Measurements from ENCODE around the gene CFAP45. TPM values are rescaled to one million over a fixed set of nuclear protein-coding genes. Genes with fewer than 3 reads are reported as not detected.

The CFAP45 gene
- total RNA-seq, 1 donor from 2014 or later: not detected

DNA sequence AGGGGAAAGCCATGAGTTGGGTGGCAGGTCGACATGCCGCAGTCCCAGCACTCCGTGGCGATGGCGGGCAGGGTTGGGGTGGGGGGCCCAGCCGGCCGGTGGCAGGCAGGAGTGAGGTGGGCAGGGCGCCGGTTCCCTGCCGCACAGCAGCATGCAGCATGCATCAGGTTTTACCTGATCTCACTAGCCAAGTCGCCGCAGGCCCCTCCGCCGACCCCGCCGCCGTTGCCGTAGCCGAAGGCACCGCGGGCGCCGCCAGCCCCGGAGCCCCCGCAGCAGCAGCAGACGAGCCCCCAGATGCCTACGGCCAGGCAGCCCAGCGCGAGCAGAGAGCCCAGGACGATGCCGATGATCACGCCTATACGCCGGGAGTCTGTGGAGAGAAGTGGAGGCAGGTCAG, 44.3 kb downstream of the CFAP45 start:
- DNase-seq (ENCODE audit: low read depth, low spot score): no peak
- peaks cover 85% of the 10 kb centered on the region for H3K27me3 Mint-ChIP-seq (ENCODE audit: low read depth)
- TF ChIP-seq CTCF (conservative IDR thresholded peaks at IDR 0.05): no peak
- H3K4me1 Mint-ChIP-seq: peaks cover 11% of the 10 kb centered on the region
- no peak overlapping the region for H3K27ac Mint-ChIP-seq (ENCODE audit: unreplicated experiment)
- H3K9me3 Mint-ChIP-seq: no peaks in the 10 kb centered on the region
- no peaks in the 10 kb centered on the region for H3K36me3 Mint-ChIP-seq (ENCODE audit: low read depth)
- H3K4me3 Mint-ChIP-seq: no peak overlapping the region

- peak; percentile 46 for DNase-seq (ENCODE audit: low read depth, low spot score)
- Mint-ChIP-seq H3K4me3 (peak overlapping the region; percentile 54), H3K27me3 (ENCODE audit: low read depth) (peaks cover 88% of the 10 kb centered on the region), H3K9me3 (no peaks in the 10 kb centered on the region), H3K36me3 (ENCODE audit: low read depth) (no peaks in the 10 kb centered on the region), H3K27ac (ENCODE audit: unreplicated experiment) (no peak overlapping the region), H3K4me1 (peaks cover 11% of the 10 kb centered on the region)
- peak; percentile 24 for TF ChIP-seq CTCF (conservative IDR thresholded peaks at IDR 0.05)
These were observed 45.2 kb downstream of the CFAP45 start for GRCh38 chr1:159854693-159855192.

DNA sequence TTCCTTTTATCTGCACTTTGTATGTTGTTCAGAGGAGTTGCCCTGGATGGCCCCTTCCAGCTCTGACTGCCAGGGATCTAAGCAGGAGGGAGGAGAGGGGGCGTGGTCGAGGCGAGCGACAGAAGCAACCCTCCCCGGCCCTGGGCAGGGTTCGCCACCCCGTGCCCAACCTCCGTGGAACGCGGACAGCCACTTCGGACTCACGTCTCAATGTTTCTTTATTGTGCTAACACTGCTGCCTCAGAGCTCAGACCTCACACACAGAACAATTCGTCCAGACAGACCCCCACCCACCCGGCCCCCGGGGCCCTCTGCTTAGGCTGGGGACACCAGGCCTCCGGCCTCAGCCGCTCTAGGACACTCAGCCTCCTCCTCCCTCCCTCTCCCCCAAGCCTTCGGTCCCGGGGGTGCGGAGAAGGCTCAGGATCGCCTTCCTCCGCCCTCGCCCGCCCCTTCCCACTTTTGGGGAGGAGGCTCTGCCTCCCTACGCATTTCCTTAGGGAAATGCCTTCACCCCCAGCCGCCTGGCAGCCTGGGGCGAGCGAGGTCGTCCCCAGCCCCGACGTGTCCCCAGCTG, 45.8 kb downstream of the CFAP45 start:
- no peak for TF ChIP-seq CTCF (conservative IDR thresholded peaks at IDR 0.05)
- Mint-ChIP-seq H3K36me3 (ENCODE audit: low read depth) (no peaks in the 10 kb centered on the region), H3K4me3 (peak overlapping the region; percentile 75), H3K9me3 (no peaks in the 10 kb centered on the region), H3K27me3 (ENCODE audit: low read depth) (peaks cover 89% of the 10 kb centered on the region), H3K27ac (ENCODE audit: unreplicated experiment) (no peak overlapping the region), H3K4me1 (peaks cover 11% of the 10 kb centered on the region)
- peak; percentile 32 for DNase-seq (ENCODE audit: low read depth, low spot score)

- no peak overlapping the region for H3K27ac Mint-ChIP-seq (ENCODE audit: unreplicated experiment)
- H3K9me3 Mint-ChIP-seq: no peaks in the 10 kb centered on the region
- DNase-seq (ENCODE audit: low read depth, low spot score): no peak
- H3K4me3 Mint-ChIP-seq: peak overlapping the region; percentile 75
- no peaks in the 10 kb centered on the region for H3K36me3 Mint-ChIP-seq (ENCODE audit: low read depth)
- peaks cover 91% of the 10 kb centered on the region for H3K27me3 Mint-ChIP-seq (ENCODE audit: low read depth)
- H3K4me1 Mint-ChIP-seq: peaks cover 11% of the 10 kb centered on the region
- no peak for TF ChIP-seq CTCF (conservative IDR thresholded peaks at IDR 0.05)
These were observed 46.4 kb downstream of the CFAP45 start for GRCh38 chr1:159853417-159854115.

DNA sequence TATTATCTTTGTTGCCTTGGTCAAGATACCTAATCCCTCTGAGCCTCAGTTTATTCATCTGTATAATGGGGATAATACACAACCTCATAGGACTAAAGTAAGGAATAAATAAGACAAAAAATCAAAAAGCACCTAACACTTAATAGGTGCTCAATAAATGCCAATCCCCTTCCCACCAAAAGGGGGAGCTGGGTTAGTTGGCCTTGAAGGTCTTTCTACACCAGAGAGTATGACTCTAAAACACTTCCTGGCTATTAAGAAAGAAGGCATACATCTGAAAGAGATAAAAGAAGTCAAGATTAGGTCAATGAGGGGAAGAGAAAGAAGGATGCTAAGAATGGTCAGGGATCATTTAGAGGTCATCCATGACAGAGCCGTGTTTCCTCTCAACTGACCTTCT, 48.6 kb downstream of the CFAP45 start:
- Mint-ChIP-seq H3K9me3 (no peaks in the 10 kb centered on the region), H3K4me1 (peaks cover 11% of the 10 kb centered on the region), H3K27ac (ENCODE audit: unreplicated experiment) (no peak overlapping the region), H3K36me3 (ENCODE audit: low read depth) (no peaks in the 10 kb centered on the region), H3K4me3 (no peak overlapping the region), H3K27me3 (ENCODE audit: low read depth) (peaks cover 86% of the 10 kb centered on the region)
- peak; percentile 8 for TF ChIP-seq CTCF (conservative IDR thresholded peaks at IDR 0.05)
- no peak for DNase-seq (ENCODE audit: low read depth, low spot score)
